Upper lobe of left lung (tissue), 4 donors: ENCODE data around the gene SLC5A2.

Experiments
- CTCF ChIP-seq, 6 experiments: fragments of 450-650 bp in 4 of 6; fragments of 200-600 bp in 2 of 6; sonication (generic) in 2 of 6; IDR thresholded peaks; one replicate each; pipeline ENCODE4 v1.5.1; 2016 to 2019; ENCODE audit warnings: antibody characterized with exemption in 6 of 6
- EP300 ChIP-seq, 4 donors: sonication (generic); formaldehyde crosslinking; IDR thresholded peaks; one replicate each; pipeline ENCODE4 v1.5.1; 2017; ENCODE audit warnings: antibody characterized with exemption in 4 of 4, control low read depth in 2 of 4
- POLR2A ChIP-seq, 4 donors: fragments of 450-650 bp; IDR thresholded peaks; one replicate each; pipeline ENCODE4 v1.5.1; 2016 to 2017; ENCODE audit warnings: antibody characterized with exemption in 4 of 4, mild to moderate bottlenecking in 2 of 4
- POLR2AphosphoS5 ChIP-seq, 2 donors: sonication (generic); formaldehyde crosslinking; IDR thresholded peaks; one replicate each; pipeline ENCODE4 v1.5.1; 2017; ENCODE audit warnings: antibody characterized with exemption in 2 of 2

GRCh38 chr16:31537362-31538242 is 54.7 kb downstream of the SLC5A2 start:
- TF ChIP-seq CTCF (IDR thresholded peaks at IDR 0.05) (no peak), POLR2A (IDR thresholded peaks at IDR 0.05) (no peak), POLR2AphosphoS5 (IDR thresholded peaks at IDR 0.05) (no peak), EP300 (IDR thresholded peaks at IDR 0.05) (no peak)
